Activated CD8-positive, alpha-beta memory T cell treated with anti-CD3 and anti-CD28 coated beads for 24 hours (primary cell): ENCODE data around the gene P2RY10.
"Not testable (repeated sequence)": the region's sequence is repeated elsewhere in the genome, so short reads cannot be mapped to it uniquely, and the experiment has no call there.

Source experiments
- DNase-seq: peaks from one replicate; pipeline ENCODE4 v3.0.0-alpha.2; 2020

The P2RY10 gene, protein sequence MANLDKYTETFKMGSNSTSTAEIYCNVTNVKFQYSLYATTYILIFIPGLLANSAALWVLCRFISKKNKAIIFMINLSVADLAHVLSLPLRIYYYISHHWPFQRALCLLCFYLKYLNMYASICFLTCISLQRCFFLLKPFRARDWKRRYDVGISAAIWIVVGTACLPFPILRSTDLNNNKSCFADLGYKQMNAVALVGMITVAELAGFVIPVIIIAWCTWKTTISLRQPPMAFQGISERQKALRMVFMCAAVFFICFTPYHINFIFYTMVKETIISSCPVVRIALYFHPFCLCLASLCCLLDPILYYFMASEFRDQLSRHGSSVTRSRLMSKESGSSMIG

DNA sequence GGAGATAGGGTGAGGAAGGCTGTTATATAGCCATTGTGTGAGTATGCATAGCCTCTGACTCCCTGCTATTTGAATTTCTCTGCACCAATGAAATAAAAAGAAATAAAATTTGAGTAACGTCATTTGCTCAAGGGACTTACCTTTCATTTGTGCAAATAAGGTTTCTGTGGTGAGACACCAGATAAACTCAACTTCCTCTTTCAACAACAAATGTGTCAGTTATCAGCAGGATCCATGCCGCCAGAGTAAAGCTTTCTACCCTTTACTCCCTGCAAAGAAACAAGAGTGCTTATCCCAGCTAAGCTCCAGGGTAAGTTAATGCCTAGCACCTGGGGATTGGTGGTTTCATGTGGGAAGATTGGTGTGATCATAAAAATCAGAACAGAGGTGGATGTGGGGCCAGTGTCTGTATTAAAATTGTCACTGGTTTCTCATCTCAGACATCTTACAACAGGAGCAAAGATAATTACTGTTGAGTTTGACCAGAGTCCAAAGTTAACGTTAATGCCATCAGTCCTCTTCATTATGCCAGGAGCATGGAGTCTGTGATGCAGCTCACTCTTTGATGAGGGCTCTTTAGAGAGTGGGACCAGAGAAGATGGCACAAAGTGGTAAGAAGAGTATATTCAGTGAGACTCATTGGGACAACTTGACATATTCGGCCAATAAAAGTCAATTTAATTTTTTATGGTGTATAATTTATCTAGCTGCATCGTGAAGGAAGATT lies at the start of gene P2RY10:
Gene P2RY10, plus strand, starts transcription at position 206 of the 727 bp plus-strand sequence. CDS start 15,130 bp downstream, outside the sequence.
- DNase-seq = no peak

DNA sequence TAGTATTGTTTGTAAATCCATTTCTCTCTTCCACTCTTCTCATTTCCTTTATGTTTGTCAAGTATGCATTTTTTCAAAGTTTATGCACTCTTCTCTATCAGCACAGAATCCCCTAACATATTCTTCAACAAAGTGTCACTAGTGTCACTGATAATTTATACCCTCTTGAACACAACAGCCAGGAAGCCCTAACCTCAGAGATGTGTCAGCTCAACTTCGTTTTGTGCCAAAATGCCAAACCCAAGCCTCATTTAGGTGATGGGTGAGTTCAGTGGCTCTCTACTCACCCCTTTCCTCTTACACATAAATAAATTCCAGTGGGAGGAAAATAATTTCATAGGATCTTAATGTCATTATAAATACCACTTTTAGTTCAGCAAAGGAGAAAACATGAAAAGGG lies 22.4 kb upstream of the P2RY10 start:
- no peak for DNase-seq

DNA sequence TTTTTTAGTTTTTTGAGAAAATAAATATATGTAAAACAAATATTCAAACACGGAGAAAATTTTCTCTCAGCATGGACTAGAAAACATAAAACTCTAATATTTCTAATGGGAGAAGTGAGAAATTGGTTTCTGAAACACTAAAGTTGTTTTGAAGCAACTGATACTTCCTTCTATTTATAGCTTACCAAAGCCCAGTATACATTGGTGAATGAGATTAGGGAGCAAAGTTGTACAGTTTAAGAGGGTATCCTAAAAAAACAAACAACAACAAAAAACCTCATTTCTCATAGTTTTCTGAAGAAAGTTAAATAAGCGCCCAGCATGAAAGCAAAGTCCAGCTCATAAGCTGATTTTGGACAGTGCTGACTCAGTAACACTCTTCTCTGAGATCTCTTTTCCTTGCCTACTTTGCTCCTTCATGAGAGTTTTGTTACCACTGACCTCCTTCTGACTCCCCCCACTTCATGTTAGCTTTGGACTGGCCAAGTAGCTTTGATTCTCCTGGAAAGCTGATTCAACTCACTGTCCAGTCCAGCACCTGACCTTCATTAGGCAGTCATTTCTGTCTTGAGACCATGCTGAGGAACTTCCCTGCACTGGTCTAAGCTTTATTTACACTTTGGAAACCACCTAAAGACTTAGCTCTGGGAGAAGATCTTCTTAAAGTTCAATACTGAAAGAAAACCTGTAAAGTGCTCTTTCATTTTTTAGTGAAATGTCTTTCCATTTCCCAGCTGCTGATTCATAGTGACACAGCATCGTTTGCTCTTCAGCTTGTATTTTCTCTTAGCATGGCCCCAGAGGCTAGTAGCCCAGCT lies 21.8 kb upstream of the P2RY10 start:
- DNase-seq = no peak

DNA sequence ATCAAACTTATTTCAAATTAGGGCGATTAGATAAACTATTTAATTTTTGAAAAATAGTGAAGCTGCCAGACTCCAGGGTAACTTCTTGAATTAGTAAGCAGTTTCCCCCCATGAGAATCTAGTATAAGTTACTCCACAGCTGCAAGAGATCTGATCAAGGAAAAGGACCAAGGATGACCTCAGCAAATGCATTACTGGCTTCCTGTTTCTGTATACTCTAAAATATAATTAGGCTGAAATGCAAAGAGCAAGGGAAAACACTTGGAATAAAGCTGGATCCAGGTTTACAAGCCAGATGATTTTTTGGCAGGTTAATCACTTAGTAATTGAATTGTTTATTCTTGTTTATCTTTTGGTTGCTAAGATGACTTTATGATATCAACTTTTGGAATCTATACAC lies 13.4 kb upstream of the P2RY10 start:
- DNase-seq = no peak

DNA sequence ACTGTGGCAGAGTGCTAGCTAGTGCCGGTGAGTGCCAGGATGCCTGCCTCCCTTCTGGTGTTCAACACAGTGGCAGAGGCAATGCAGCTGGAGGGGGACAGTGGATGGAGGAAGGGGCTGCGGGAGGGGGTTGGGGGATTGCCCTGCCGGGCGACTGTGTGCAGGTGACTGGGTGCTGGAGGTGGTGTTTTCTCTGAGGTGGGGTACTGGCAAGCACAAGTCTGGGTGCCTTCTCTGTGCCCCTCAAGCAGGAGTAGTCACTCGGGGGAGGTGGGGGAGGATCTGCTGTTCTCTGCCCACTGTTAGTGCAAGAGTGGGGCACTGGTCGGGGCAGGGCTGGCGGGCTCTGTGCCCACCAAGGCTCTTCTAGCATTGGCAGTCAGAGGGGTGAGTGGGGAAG lies 10.3 kb upstream of the P2RY10 start:
- no peak for DNase-seq

DNA sequence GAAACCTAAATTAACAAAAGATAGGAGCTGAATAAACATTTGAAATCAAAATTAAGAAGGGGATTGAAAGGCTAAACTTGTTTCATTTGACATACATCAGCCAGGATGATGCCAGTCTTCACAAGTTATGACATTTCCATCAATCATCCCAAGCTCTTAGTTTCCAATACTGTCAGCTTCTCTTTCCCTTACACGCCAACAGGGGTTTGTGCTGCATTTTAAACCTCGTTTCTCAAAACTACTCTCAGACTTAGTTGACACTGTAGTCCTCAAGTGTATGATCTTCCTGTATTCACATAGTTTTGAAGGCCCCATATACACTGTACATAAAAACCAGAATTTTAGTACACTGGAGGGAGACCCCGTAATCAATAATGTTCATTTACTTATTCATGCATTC lies 840 bp upstream of the P2RY10 start:
- DNase-seq = no peak

DNA sequence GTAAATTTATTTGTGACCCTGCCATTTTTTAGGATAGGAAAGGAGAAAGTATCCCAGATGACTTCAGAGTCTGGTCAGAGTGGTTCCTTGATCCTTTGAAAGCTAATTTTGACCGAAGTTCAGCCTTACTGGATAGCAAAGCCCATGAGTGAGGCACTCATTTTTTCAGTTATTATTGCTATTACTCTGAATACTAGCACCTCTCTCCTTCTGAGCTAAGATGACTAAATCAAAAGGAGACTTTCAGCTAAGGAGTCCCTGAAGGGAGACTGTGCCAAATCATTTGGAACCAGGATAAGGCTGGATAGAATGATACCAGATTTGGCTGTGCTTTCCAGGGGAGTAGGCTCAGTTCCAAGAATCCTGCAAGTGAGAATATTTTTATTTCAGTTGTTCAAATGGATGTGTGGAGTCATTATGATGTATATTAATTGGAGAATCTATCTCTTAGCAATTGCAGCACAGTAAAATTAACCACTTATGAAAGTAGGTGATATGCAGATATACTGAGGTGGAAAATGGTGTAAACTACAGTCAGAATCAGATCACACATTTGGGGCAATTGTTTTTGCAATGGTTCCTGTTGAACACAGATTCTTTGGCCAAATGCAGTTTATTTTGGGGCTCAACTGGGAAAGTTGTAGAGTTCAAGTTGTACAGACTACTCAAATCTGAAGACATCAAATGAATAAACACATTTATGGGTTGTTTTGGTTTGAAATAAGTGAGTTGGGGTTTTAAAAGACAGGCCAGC lies 1.2 kb downstream of the P2RY10 start:
- DNase-seq = no peak

DNA sequence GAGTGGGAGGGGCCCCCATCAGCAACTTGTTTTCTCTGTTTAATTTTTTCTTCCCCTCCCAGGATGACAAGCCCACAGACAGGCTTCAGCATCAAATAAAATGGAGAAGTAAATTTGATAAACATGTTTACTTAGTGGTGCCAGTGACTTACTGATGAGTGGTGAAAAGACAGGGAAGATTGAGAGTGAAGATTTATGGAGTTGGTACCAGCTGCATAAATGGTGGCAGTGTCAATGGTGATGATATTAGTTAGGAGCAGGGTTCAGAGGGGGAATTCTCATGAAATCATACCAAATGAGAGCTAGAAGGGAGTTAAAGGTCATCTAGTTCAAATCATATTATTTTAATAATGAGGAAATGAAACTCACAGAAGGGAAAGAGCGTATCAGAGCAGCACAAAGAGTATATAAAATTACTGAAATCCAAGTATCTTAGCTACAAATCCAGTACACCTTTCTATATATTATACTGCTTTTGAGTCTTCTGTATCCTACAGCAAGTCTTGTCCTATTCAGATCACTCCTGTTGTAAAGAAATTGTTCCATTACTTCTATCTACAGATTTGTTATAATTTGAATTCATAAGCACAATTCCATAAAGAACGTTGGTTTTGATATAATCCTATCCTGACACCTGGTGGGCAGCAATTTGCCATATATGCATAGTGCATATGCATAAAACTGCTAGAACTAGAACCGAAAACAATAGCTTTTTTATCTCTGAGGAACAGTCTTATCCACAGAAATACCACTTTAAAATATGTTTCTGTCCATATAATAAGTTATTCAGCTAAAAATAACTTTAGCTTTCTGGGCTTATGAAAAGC lies 5.0 kb downstream of the P2RY10 start:
- no peak for DNase-seq

DNA sequence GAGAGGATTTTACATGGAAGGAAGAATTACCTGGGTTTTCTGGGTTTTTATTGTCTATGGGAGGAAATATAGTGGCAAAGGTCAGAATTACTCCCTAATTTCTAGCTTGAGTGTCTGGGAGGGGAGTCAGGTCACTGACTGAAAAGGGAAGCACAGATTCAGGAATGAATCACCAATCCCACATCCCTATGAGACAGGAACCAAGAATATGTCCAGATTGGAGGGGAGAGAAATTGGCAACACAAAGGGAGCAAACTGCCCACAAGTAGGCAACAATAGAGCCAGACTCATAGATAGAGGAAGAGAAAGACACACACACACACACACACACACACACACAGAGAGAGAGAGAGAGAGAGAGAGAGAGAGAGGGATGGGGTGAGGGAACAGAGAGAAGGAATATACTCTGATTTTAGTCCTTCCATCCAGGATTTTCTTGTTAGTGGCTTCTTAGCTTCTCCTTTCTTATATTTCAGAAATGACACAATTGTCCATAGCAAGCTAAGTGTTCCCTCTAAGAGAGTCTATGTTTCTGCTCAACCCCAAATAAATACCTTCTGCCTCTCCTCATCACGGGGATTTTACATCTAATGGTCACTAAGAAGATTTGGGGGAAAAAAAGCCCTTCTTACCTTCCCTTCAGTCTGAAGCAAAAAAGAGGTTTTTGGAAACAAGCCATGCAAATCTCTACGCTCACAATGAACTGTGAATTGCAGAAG lies 12.0 kb downstream of the P2RY10 start:
- DNase-seq = no peak

DNA sequence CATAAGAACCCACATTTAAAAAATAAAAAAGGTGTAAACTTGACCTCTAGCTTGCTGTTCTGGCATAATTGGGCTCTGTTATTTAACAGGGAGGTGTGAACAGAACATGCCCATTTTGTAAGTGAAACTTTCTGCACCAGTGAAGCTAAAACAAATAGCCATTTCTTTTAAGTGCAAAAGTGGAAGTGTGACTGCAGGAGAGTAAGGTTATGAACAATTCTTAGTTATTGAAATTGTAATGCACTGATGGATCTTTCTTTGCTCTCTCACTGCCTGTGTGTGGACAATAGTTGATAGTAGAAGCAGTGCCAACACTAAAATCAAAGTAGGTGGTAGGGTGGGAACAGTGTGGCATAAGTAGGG lies 12.6 kb downstream of the P2RY10 start:
- no peak for DNase-seq

DNA sequence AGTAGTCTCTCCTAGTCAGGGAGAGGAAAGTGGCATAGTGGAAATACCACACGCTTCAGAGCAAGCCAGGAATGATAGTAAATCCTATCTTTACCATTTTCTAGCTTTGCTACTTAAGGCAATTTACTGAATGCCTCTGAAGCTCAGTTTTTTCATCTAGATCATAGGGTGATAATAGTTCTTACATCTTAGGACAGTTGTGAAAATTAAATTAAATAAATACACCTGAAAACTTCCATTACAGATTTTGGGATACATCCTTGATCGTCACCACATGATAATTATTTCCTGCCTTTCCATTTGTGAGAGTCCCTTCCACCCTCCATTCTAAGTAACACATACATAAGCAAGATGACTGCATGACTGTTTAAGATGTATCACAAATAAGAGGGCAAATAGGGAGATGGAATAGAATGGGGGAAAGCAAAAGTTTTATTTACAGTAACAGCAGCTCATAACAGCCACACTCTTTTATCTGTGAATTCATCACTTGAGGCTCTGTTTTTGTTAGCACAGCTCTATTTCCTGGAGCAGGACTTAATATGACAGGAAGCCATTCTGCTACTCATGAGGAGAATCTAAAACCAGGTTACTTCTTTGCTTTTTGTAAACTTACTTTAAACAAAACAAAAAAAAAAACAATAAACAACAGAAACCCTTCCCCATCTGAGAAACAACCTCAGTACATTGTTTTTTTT lies 13.4 kb downstream of the P2RY10 start:
- no peak for DNase-seq

DNA sequence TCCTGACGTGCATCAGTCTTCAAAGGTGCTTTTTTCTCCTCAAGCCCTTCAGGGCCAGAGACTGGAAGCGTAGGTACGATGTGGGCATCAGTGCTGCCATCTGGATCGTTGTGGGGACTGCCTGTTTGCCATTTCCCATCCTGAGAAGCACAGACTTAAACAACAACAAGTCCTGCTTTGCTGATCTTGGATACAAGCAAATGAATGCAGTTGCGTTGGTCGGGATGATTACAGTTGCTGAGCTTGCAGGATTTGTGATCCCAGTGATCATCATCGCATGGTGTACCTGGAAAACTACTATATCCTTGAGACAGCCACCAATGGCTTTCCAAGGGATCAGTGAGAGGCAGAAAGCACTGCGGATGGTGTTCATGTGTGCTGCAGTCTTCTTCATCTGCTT lies 15.7 kb downstream of the P2RY10 start:
- DNase-seq = no peak

DNA sequence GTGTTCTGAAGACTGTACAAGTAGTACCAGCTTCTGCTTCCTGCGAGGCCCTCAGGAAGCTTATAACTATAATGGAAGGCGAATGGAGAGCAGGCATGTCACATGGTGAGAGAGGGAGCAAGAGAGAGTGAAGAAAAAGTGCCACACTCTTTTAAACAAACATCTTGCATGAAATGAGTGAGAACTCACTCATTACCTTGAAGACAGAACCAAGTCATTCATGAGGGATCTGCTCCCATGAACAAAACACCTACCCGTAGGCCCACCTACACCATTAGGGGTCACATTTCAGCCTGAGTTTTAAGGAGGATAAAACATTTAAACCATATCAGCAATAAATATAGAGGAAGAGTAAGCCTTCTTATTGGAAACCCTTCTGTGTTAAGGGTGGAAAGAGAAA lies 19.4 kb downstream of the P2RY10 start:
- no peak for DNase-seq

DNA sequence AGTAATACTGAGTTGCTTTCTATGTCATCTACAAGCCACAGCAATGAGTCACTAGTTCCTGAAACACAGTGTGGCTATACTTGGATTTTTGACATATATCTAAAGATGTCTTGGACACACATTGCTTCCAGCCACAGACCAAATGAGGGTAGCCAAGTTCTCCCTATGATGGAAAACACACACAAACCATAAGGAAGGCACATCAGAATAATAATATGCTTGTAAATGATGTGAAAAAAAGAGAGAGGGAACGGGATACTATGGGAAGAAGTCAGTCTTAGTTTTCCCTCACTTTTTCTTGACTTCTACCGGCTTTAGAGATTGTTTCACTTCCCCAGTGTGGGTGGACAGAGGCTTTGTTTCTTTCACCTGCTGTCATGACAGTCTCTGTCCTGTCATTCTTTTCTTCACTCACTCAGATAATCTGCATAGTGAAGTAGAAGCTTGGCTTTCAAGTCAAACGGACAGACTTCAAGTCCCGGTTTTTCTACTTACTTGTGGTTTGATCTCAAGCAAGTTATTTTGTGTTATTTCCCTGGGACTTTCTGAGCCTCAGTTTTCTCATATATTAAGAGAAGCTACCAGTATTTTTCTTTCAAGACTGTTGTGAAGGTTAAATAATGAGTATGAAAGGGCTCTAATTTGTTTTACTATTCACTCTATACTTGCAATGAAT lies 34.7 kb downstream of the P2RY10 start:
- no peak for DNase-seq

DNA sequence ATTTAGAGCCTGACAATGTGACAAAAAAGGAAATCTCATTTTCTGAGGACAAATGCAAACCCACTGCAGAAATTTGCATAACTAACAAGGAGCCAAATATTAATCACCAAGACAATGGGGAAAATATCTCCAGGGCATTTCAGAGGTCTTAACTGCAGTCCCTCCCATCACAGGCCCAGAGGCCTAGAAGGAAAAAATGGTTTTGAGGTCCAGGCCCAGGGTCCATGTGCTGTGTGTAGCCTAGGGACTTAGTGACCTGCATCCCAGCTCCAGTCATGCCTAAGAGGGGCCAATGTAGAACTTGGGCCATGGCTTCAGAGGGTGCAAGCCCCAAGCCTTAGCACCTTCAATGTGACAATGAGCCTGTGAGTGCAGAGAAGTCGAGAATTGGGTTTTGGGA lies 44.2 kb downstream of the P2RY10 start:
- DNase-seq = no peak

DNA sequence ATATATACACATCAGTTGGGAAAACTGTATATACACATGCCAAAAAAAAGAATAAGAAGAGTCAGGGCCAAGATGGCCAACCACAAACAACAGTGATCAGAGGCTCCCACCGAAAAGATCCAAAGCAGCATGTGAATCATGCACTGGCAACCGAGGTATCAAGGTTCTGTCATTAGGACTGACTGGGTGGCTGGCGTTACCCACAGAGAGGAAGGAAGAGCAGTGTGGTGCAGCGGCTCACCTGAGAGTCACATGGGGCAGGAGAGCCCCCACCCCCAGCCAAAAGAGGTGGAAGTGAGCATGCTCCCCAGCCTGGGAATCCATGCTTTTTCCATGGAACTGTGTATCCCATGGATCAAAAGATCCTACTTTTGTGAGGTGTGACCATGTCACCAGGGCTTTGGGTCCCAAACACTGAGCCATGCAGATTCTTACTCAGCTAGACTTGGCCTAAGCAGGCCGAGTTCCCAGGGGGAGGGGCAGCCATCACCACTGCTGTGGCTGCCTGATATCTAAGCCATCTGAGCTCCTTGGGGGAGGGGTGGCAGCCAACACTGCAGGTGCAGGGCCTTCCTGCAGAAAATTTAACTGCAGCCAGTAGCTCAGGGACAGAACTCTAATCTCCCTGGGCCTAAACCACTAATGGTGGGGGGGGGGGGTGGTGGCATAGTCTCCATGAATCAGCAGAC lies 52.8 kb downstream of the P2RY10 start:
- no peak for DNase-seq

DNA sequence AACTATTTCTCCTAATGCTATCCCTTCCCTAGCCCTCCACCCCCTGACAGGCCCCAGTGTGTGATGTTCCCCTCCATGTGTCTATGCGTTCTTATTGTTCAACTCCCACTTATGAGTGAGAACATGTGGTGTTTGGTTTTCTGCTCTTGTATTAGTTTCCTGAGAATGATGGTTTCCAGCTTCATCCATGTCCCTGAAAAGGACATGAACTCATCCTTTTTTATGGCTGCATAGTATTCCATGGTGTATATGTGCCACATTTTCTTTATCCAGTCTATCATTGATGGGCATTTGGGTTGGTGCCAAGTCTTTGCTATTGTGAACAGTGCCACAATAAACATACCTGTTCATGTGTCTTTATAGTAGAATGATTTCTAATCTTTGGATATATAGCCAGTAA lies 62.3 kb downstream of the P2RY10 start:
- DNase-seq = not testable (repeated sequence)
